K562 (cell line): ENCODE measurements around the gene RPL35. TPM values are rescaled to one million over a fixed set of nuclear protein-coding genes. Genes with fewer than 3 reads are reported as not detected.

Experiments
- ATAC-seq: fragments of 200-7000 bp; cut with Tn5 transposase; 3 replicates; pipeline ENCODE4 v1.9.1; 2020; ENCODE audit warnings: moderate library complexity
- BruUV-seq: library from RNA; stranded (reverse); fragments of 400-500 nt; replicated peaks from 2 replicates; lab custom pipeline; 2021; lab: Mats Ljungman, UMichigan
- CTCF ChIA-PET: fragments of 300-600 bp; formaldehyde crosslinking; extraction: SDS; loops from one replicate; lab custom pipeline; 2021; ENCODE audit warnings: low intra/inter-chr PET ratio; lab: Yijun Ruan, JAX
- POLR2A ChIA-PET: fragments of 300-600, 350-650 bp; sonication (Branson Sonifier 250); formaldehyde crosslinking; extraction: SDS; loops from one replicate; lab custom pipeline; 2021; ENCODE audit warnings: antibody characterized with exemption, inconsistent platforms; lab: Yijun Ruan, JAX
- DNase-seq, 4 experiments: peaks; one replicate each; pipeline versions ENCODE4 v3.0.0 to v3.0.0-alpha.2; 2011 to 2018; ENCODE audit warnings: low spot score in 3 of 4, mixed read lengths in 3 of 4; ENCODE audit errors: extremely low read depth in 1 of 4
- FAIRE-seq: peaks from 2 replicates; lab custom pipeline; 2011; peaks lifted over from hg19 to GRCh38; lab: Jason Lieb, UNC
- H2AFZ ChIP-seq: 2 replicates; pipeline ENCODE4 v1.6.0; 2011; ENCODE audit warnings: low read depth, low read length, control low read depth, inconsistent platforms
- H3K27ac ChIP-seq: fragments of 200-600 bp; 3 replicates; pipeline ENCODE4 v1.8.0; 2011; ENCODE audit warnings: low read depth, mild to moderate bottlenecking, control low read depth, inconsistent platforms, low read length, moderate library complexity, mixed read lengths; ENCODE audit errors: extremely low read depth
- H3K27me3 ChIP-seq, 2 experiments: fragments of 300-600 bp in 1 of 2; 2 replicates in 1 of 2; 3 replicates in 1 of 2; pipeline versions ENCODE4 v1.6.0 to v1.8.0; 2011; ENCODE audit warnings: inconsistent platforms in 2 of 2, low read length in 2 of 2, mild to moderate bottlenecking in 1 of 2, mixed read lengths in 1 of 2, moderate library complexity in 1 of 2; ENCODE audit not compliant: control insufficient read depth in 2 of 2, insufficient read depth in 2 of 2
- H3K36me3 ChIP-seq: fragments of 300-600 bp; 3 replicates; pipeline ENCODE4 v1.8.0; 2011; ENCODE audit warnings: mild to moderate bottlenecking, low read length, inconsistent platforms; ENCODE audit not compliant: control insufficient read depth, insufficient read depth
- H3K4me1 ChIP-seq, 2 experiments: fragments of 200-600 bp in 1 of 2; replicated peaks in 1 of 2; 2 replicates in 1 of 2; 3 replicates in 1 of 2; pipeline versions ENCODE4 v1.5.1 to v1.8.0; 2011; ENCODE audit warnings: inconsistent platforms in 2 of 2, low read length in 2 of 2, mild to moderate bottlenecking in 1 of 2, mixed read lengths in 1 of 2, moderate library complexity in 1 of 2; ENCODE audit not compliant: control insufficient read depth in 2 of 2, insufficient read depth in 2 of 2
- H3K4me2 ChIP-seq: 2 replicates; pipeline ENCODE4 v1.6.1; 2011; ENCODE audit warnings: low read length, control low read depth, inconsistent platforms, mixed read lengths; ENCODE audit not compliant: insufficient read depth
- H3K4me3 ChIP-seq: fragments of 200-600 bp; sonication (generic), shearing (Covaris generic); 2 replicates; pipeline ENCODE4 v1.5.1; 2016; ENCODE audit warnings: control low read depth, inconsistent platforms
- H3K79me2 ChIP-seq: fragments of 200-600 bp; 3 replicates; pipeline ENCODE4 v1.8.0; 2011; ENCODE audit warnings: low read length, inconsistent platforms; ENCODE audit not compliant: control insufficient read depth, insufficient read depth
- H3K9ac ChIP-seq, 2 experiments: 2 replicates each; pipeline versions ENCODE4 v1.6.0 to v1.6.1; 2011; ENCODE audit warnings: low read depth in 2 of 2, low read length in 2 of 2, control low read depth in 1 of 2, inconsistent platforms in 1 of 2, mild to moderate bottlenecking in 1 of 2, mixed read lengths in 1 of 2; ENCODE audit not compliant: insufficient read depth in 1 of 2
- H3K9me1 ChIP-seq: one replicate; pipeline ENCODE4 v1.6.0; 2011; ENCODE audit warnings: inconsistent platforms, mild to moderate bottlenecking, low read length, moderate library complexity; ENCODE audit not compliant: control insufficient read depth, insufficient read depth
- H3K9me3 ChIP-seq: replicated peaks from 2 replicates; pipeline ENCODE4 v1.5.1; 2011; ENCODE audit warnings: low read depth, low read length, inconsistent platforms; ENCODE audit not compliant: control insufficient read depth, insufficient read depth
- H4K20me1 ChIP-seq: replicated peaks from 2 replicates; pipeline ENCODE4 v1.6.1; 2011; ENCODE audit warnings: low read length, inconsistent platforms, mixed read lengths; ENCODE audit not compliant: control insufficient read depth, insufficient read depth
- NEUROD1 ChIP-seq: fragments of 150-350 bp; IDR thresholded peaks from 2 replicates; pipeline ENCODE4 v1.6.1; 2014; ENCODE audit warnings: borderline replicate concordance, low read length, low read depth; ENCODE audit not compliant: partially characterized antibody
- SMARCA5 ChIP-seq: fragments of 450-650 bp; IDR thresholded peaks from 2 replicates; pipeline ENCODE4 v1.6.1; 2016
- ZBTB33 ChIP-seq: sonication (generic); formaldehyde crosslinking; IDR thresholded peaks from 2 replicates; pipeline ENCODE4 v1.8.1; 2023; ENCODE audit warnings: mild to moderate bottlenecking, missing genetic modification reagents
- WGBS: fragments of 100-300 bp; shearing (Covaris generic); methylation state at CpG from one replicate; pipeline ENCODE4 v1.1.6; 2016; ENCODE audit warnings: low coverage, mixed read lengths; ENCODE audit not compliant: insufficient coverage; ENCODE audit errors: missing lambda C conversion rate; 5-methylcytosine and 5-hydroxymethylcytosine counted together
- in situ Hi-C: fragments of 300-500 bp; cut with MboI; formaldehyde crosslinking; loops from 4 replicates; pipeline ENCODE4 v1.15.0; 2018; ENCODE audit warnings: inconsistent platforms, mixed read lengths
- intact Hi-C: fragments of 100-400 bp; cut with micrococcal nuclease; formaldehyde crosslinking; loops from 2 replicates; pipeline ENCODE4 v1.14.2; 2022
- polyA plus RNA-seq, 8 experiments: library from polyadenylated mRNA; depleted of rRNA in 4 of 8; stranded (reverse) in 5 of 8; unstranded in 3 of 8; fragments of >200 nt; fragmentation: Nextera tagmentation in 2 of 8; fragmentation: Illumina TruSeq in 1 of 8; extraction: Ambion mirVana in 2 of 8; extraction: Trizol in 1 of 8; gene quantifications; 2 replicates each; pipeline versions ENCODE4 v1.2.1 to v1.2.3, GENCODE V29; 2011 to 2014; ENCODE audit warnings: inconsistent platforms in 1 of 8, missing spikeins in 1 of 8
- total RNA-seq, 7 experiments: library from RNA; depleted of rRNA in 6 of 7; stranded (reverse); fragments of >200 nt in 6 of 7; fragmentation: Illumina TruSeq in 2 of 7; extraction: Trizol in 2 of 7; gene quantifications; 2 replicates each; pipeline versions ENCODE4 v1.2.1 to v1.2.3, GENCODE V29; 2011 to 2021; ENCODE audit warnings: low replicate concordance in 1 of 7

Gene RPL35
- total and polyA plus RNA-seq, 9 of the 15 experiments (the other 6 are each of a cell fraction or from before 2014, with no cell fraction given), result 1,755 to 5,101 (median 3,405) TPM

GRCh38 chr9:124809741-124810500, 51.8 kb downstream of the RPL35 start:
- no peak overlapping the region for H3K4me2 ChIP-seq
- no peaks in the 10 kb centered on the region for H3K27me3 ChIP-seq
- ChIA-PET POLR2A (interaction anchor here (1.4 kb wide), 1 partner anchor 10 kb away, joined by 3 read pairs; no protein-coding TSS in a partner anchor), CTCF (no interaction called here)
- ATAC-seq, result no peak
- no peaks in the 10 kb centered on the region for H3K9me3 ChIP-seq
- intact Hi-C loops (no loop called here), in situ Hi-C loops (no loop called here)
- 92% methylated on average over 48 of the region's 60 CpGs for WGBS
- no peak overlapping the region for H3K27ac ChIP-seq
- no peaks in the 10 kb centered on the region for H3K9me1 ChIP-seq
- H3K9ac ChIP-seq, result no peak overlapping the region
- no TSS peak for BruUV-seq
- no peaks in the 10 kb centered on the region for H4K20me1 ChIP-seq
- H2AFZ ChIP-seq, result no peak overlapping the region
- peak; percentile 72; the same call in 1 of the 2 replicates for TF ChIP-seq ZBTB33 (CRISPR knock-in tag)
- TF ChIP-seq NEUROD1, result no peak
- TF ChIP-seq SMARCA5, result no peak
- FAIRE-seq, result no peak
- peaks cover 2 to 24% of the 10 kb centered on the region in 2 experiments; a peak in 4 of 5 replicates for H3K4me1 ChIP-seq
- no peaks in the 10 kb centered on the region for H3K36me3 ChIP-seq
- no peak overlapping the region for H3K4me3 ChIP-seq
- DNase-seq, result no peak
- no peaks in the 10 kb centered on the region for H3K79me2 ChIP-seq
